ENCODE data around the gene AFDN.
"Not testable (repeated sequence)": the region's sequence is repeated elsewhere in the genome, so short reads cannot be mapped to it uniquely, and the experiment has no call there.

Gene AFDN

DNA sequence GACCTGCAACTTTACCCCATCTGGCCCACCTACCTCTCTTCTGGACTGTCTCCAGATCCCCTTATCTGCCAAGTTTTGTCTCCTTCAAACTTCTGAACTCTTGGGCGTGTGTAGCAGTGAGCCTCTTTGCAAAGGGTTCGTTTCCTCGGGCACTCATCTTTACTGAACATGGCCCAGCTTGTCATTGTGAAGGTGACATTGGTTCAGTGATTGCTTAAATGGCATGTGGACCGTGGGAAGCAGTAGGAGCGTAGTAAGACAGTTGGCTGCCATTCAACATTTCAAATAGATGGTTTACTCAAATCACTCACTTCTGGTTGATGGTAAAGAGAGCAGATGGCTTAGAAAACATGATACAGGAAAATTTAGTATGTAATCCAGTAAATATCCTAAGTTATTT lies 136.0 kb downstream of the AFDN start:
- no peak for DNase-seq

DNA sequence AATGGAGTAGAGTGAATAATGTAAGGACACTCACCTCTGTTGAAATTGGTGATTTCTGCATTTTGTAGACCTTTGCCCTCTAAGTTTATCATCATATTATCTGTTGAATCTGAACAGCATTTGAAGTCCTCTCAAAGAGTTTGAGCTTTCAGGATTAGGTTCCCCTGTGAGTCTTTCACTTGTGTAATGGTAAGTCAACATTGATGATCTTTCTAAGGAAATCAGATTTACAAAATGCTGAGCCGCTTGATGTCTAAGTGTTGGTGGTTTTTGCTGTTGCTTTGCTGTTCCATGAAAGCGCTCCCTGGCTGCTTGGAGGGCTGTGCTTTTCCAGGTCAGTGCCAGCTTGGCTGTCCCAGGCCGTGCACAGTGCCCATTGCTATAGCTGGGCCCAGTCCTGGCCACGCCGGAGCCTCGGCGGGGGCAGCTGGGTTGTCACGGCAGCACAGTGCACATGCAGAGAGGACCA lies 136.9 kb downstream of the AFDN start:
- no peak for DNase-seq

DNA sequence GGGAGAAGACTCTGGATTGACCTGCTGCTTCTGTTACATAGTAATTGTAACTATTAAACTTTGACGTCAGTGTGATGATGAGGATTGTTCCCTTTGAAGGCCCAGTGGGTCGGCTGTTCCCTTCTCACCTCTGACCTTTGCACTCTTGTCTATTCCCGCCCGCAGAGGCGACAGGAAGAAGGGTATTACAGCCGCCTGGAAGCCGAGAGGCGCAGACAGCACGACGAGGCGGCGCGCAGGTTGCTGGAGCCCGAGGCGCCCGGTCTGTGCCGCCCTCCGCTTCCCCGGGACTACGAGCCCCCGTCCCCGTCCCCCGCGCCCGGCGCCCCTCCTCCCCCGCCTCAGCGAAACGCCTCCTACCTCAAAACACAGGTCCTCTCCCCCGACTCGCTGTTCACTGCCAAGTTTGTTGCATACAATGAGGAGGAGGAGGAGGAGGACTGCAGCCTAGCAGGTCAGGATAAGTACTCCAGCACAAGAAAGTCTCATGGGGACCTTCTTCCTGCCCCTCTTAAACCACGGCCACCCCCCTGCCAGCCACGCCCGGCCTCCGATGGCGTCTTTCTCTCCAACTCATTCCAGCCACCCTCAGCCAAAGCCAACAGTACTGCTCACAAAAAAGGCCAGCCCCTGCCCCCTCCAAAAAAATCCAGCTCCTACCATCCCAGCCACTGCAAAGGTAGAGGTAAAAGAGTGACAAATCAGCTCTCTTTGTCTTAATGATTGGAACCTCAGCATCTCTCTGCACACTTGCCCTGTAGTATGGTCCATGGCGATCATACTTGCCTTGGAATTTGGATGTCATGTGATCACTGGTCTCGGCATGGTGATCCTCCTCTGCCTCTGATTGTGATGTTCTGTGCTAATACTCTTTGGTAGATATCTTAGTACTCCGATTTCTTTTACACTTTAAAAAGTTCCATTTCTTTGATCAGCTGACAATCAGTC lies 139.2 kb downstream of the AFDN start:
- no peak for DNase-seq

DNA sequence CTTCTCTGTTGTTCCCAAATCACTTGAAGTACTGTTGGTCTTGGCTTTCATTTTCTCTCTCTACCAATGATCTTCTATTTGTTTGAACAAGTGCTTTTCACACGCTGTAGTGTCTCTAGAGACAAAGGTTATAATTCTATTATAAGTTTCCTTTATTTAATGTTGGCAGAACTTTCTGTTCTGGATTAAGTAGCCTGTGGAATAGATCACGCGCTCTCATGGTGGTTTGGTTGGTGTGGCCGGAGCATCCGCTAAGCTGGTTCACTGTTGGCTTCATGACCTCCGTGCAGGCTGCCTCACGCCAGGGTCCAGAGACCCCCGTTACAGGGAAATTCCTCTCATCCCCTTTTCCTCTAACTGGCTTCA lies 139.8 kb downstream of the AFDN start:
- DNase-seq = no peak

- peak in 1 of 2 donors; percentile 2 for DNase-seq
Measured at GRCh38 chr6:167968091-167968490, 141.4 kb downstream of the AFDN start.

- no peak for DNase-seq
Measured at GRCh38 chr6:167970230-167970629, 143.5 kb downstream of the AFDN start.

- DNase-seq = no peak
Measured at GRCh38 chr6:167972193-167972592, 145.5 kb downstream of the AFDN start.

DNA sequence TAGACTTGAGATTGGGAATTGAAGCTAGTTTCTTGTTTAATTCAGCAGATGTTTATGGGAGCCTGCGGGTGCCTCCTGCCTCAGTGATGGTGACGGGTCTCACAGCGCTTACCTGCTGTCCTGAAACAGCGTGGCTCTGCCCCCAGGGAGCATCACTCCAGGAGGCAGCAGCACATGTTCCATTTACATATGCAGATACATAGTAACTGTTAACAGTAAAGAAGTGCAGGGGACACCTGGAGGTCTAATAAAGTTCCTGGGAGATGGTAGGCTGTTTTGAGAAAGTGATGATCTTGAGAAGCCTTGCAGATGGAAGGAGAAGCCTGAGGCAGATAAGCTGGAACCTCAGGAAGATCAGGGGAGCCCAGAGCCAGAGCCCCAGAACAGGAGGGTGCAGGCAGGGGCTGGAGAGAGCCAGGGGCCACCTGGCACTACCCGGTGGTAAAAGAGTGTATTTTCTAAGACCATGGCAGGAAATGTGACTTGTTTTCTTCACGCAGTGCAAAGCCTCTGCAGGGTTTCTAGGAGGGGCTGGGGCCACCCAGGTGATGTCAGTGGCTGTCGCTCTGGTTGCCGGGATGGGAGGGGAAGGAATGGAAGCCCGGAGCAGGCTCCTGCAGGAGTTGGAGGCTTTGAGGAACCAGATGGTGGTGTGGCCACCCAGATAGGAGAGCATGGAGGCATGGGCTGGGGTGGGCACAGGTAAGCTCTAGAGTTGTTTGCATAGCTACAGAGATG lies 146.6 kb downstream of the AFDN start:
- no peak for DNase-seq

DNA sequence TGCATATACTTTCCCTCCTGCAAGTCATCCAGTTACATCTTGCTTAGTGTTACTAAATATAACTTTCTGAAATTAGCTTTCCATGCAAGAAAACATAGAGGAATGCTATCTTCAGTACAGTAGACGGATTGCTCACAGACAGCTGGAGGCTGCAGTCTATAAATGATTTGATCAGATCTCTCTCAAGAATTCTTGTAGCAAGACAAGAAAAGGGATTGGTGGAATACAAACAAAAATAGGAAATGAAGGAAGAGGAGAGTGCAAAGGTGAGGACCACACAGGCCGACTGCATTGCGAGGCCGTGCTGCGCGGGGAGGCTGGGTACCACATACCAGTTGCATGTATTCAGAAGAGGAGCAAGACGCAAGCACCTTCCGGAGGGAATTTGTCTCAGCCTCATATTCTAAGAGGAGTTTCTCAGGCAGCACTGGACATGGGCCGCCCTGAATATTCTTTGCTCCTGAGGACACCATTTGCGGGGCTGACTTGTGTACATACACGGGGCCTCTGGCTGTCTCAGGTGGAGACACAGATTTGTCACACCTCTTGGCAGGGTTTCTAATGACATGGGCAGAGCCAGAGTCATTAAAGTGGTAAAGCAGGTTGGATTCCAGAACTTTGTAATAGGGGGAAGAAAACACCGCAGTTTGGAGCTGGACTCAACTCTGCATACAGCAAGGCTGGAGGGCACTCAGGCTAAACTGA lies 148.1 kb downstream of the AFDN start:
- no peak for DNase-seq

- DNase-seq = no peak
Measured at GRCh38 chr6:167975458-167975857, 148.7 kb downstream of the AFDN start.

GRCh38 chr6:167976116-167976657 lies 149.5 kb downstream of the AFDN start:
- not testable (repeated sequence) for DNase-seq

DNA sequence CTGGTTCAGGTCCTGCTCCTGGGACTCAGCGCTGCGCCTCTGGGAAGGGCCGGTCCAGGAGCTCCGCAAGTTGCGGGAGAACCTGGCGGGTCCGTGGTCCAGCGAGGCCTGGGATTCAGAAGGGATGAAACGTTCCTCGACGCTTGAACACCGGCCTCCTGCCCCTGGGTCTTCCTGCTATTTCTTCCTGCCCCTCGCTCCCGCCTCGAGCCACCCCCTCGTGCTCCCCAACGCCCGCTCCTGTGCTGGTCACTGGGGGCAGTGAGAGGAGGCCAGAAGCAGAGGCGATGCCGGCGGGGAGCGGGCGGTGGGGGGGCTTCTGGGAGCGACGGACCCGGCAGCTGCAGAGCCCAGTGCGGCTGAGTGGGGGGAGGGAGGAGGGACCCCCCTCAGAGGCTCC lies 150.0 kb downstream of the AFDN start:
- DNase-seq = no peak

- no peak for DNase-seq
Measured at GRCh38 chr6:167977717-167978467, 151.2 kb downstream of the AFDN start.

DNA sequence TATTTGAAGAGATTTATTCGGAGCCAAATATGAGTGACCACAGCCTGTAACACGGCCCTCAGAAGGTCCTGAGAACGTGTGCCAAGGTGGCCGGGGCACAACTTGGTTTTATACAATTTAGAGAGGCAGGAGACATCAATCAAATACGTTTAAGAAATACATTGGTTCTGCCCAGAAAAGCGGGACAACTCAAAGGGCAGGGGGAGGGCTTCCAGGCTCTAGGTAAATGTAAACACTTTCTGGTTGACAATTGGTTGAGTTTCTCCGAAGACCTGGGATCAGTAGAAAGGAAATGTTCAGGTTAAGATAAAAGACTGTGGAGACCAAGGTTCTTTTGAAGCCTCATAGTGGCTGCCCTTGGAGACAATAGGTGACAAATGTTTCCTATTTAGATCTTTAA lies 151.9 kb downstream of the AFDN start:
- DNase-seq = no peak

GRCh38 chr6:167979436-167980139 lies 152.9 kb downstream of the AFDN start:
- no peak for DNase-seq

DNA sequence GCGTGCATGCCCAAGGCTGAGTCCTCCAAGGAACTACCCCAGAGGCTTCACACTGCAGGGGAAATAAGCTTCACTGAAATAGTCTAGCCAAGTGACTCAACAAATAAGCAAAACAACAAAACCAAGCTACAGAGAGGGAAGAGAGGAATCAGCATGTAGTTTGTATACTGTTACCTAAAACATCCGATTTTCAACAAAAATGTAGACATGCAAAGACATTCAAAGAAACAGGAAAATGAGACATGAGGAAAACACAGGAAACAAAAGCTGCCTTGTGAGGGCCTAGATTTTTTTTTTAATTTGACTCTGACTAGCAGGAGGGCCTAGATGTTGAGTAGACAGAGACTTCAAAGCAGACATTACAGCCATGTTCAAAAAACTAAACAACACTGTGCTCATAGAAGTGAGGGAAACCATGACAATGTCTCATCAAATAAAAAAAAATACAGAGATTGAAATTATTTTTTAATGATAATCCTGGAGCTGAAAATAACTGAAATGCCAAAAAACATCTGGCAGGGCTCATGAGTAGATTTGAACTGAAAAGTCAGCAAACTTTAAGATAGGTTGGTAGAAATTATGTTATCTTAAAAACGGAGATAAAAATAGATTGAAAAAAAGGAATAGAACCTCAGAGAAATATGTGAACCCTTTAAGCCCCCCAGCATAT lies 154.3 kb downstream of the AFDN start:
- no peak for DNase-seq

GRCh38 chr6:167981916-167982462 lies 155.3 kb downstream of the AFDN start:
- no peak for DNase-seq

DNA sequence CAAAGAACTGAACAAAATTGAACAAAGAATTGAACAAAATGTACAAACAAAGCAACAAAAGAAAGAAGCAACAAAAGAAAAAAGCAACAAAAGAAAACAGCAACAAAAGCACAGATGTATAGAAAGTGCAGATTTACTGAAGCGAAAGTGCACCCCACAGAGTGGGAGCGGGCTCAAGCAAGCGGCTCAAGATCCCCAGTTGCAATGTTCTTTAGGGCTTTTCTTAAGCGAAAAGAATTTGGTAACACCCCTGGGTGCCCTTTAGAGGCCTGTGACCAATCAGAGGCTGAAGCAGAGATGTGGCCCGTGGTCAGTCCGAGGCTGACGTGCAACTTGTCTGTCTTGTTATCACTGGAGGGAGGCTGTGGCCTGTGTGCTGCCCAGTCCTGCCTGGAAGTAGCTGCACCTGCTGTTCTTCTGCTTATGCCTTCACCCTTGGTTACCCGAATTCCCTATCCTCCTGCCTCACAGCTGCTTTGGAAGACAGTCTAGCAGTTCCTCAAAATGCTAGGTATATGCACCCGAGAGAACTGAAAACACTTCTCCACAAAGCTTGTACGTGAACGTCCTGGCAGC lies 157.5 kb downstream of the AFDN start:
- DNase-seq = no peak

DNA sequence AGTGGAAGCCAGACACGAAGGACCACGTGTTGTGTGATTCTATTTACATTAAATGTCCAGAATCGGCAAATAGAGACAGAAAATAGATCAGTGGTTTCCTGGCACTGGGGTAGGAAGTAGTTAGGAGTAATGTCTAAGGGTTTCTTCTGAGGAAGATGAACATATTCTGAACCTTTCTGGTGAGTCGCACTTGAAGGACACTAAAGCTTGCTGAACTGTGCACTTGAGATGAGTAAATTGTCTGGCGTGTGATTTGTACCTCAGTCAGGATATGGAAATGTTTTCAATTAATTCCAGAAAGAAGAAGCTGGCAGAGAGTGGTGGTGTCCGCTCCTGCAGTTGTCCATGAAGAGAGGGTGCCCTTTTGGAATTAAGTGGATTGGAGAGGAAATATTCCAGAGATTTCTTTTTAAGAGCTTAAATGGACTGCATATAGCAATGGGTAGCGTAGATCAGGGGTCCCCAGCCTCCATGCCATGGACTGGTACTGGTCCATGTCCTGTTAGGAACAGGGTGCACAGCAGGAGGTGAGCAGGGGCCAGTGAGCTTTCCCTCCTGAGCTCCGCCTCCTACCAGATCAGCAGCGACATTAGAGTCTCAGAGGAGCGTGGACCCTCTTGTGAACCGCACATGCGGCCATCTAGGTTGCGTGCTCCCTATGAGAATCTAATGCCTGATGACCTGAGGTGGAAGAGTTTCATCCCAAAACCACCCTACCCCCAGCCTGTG lies 158.3 kb downstream of the AFDN start:
- DNase-seq = no peak

Measured in inflammatory macrophage treated with lipopolysaccharide for 1 hour (primary cell).